GM23248 (cell line): ENCODE data around the gene SLC25A21. TPM values are rescaled to one million over a fixed set of nuclear protein-coding genes. Genes with fewer than 3 reads are reported as not detected.
A peak's percentile ranks its signal among the peaks of the same experiment; 100 is the strongest.
"Not testable (repeated sequence)": the region's sequence is repeated elsewhere in the genome, so short reads cannot be mapped to it uniquely, and the experiment has no call there.

Source experiments
- DNase-seq: peaks from one replicate; pipeline ENCODE4 v3.0.0-alpha.2; 2015
- H2AFZ ChIP-seq: fragments of 200-600 bp; sonication (generic); 2 replicates; pipeline ENCODE4 v1.6.1; 2016; ENCODE audit warnings: antibody characterized with exemption
- H3F3A ChIP-seq: fragments of 200-600 bp; sonication (generic); 2 replicates; pipeline ENCODE4 v1.6.1; 2016; ENCODE audit warnings: mild to moderate bottlenecking, antibody characterized with exemption, mixed run types; ENCODE audit not compliant: insufficient read depth
- H3K27ac ChIP-seq: fragments of 200-600 bp; sonication (generic); 2 replicates; pipeline ENCODE4 v1.5.1; 2016; ENCODE audit warnings: mild to moderate bottlenecking
- H3K27me3 ChIP-seq: fragments of 200-600 bp; sonication (generic); replicated peaks from 2 replicates; pipeline ENCODE4 v1.6.1; 2016; ENCODE audit warnings: mild to moderate bottlenecking; ENCODE audit not compliant: insufficient read depth
- H3K36me3 ChIP-seq: fragments of 200-600 bp; sonication (generic); 2 replicates; pipeline ENCODE4 v1.6.1; 2016; ENCODE audit warnings: low read depth, mild to moderate bottlenecking
- H3K4me1 ChIP-seq: fragments of 200-600 bp; sonication (generic); 2 replicates; pipeline ENCODE4 v1.6.1; 2016; ENCODE audit warnings: mild to moderate bottlenecking; ENCODE audit not compliant: insufficient read depth
- H3K4me2 ChIP-seq: fragments of 200-600 bp; sonication (generic); one replicate; pipeline ENCODE4 v1.6.1; 2016; ENCODE audit warnings: mild to moderate bottlenecking; ENCODE audit not compliant: unreplicated experiment
- H3K4me3 ChIP-seq: fragments of 200-600 bp; sonication (generic); 2 replicates; pipeline ENCODE4 v1.5.1; 2016; ENCODE audit warnings: mild to moderate bottlenecking
- H3K79me2 ChIP-seq: fragments of 200-600 bp; sonication (generic); 2 replicates; pipeline ENCODE4 v1.6.1; 2016; ENCODE audit warnings: mild to moderate bottlenecking; ENCODE audit not compliant: insufficient read depth
- H3K9ac ChIP-seq: fragments of 200-600 bp; sonication (generic); 2 replicates; pipeline ENCODE4 v1.6.1; 2016; ENCODE audit warnings: mild to moderate bottlenecking
- H3K9me2 ChIP-seq: fragments of 200-600 bp; sonication (generic); 2 replicates; pipeline ENCODE4 v1.6.1; 2016; ENCODE audit warnings: mixed run types, mild to moderate bottlenecking, moderate library complexity; ENCODE audit not compliant: insufficient read depth
- H3K9me3 ChIP-seq: fragments of 200-600 bp; sonication (generic); one replicate; pipeline ENCODE4 v1.6.1; 2017; ENCODE audit warnings: low read depth
- H4K20me1 ChIP-seq: fragments of 200-600 bp; sonication (generic); 2 replicates; pipeline ENCODE4 v1.6.0; 2016; ENCODE audit not compliant: insufficient read depth
- EZH2 ChIP-seq: fragments of 200-600 bp; sonication (generic); IDR thresholded peaks from 2 replicates; pipeline ENCODE4 v1.6.1; 2018; ENCODE audit warnings: antibody characterized with exemption, mild to moderate bottlenecking; ENCODE audit not compliant: insufficient read depth, poor library complexity, severe bottlenecking
- EZH2phosphoT487 ChIP-seq: fragments of 200-600 bp; sonication (generic); IDR thresholded peaks from 2 replicates; pipeline ENCODE4 v1.6.1; 2018; ENCODE audit warnings: antibody characterized with exemption, moderate library complexity, mild to moderate bottlenecking, low read depth; ENCODE audit not compliant: insufficient read depth
- WGBS, 2 experiments: methylation state at CpG; one replicate each; pipeline ENCODE4 v1.1.6; 2015 to 2017; ENCODE audit warnings: low lambda C conversion rate in 2 of 2, low coverage in 1 of 2; ENCODE audit errors: missing lambda C conversion rate in 2 of 2; 5-methylcytosine and 5-hydroxymethylcytosine counted together
- in situ Hi-C: fragments of 300-500 bp; cut with MboI; formaldehyde crosslinking; loops from 2 replicates; pipeline ENCODE4 v1.15.0; 2020
- polyA plus RNA-seq: library from polyadenylated mRNA; unstranded; fragments of >200 nt; fragmentation: Nextera tagmentation; extraction: Ambion mirVana; gene quantifications from 2 replicates; pipeline ENCODE4 v1.2.1, GENCODE V29; 2016
- total RNA-seq: library from RNA; depleted of rRNA; stranded (reverse); fragments of >200 nt; shearing (Covaris generic); gene quantifications from 2 replicates; pipeline ENCODE4 v1.2.3, GENCODE V29; 2014

SLC25A21 gene
- total and polyA plus RNA-seq, 2 experiments from 2014 or later, result 0.26 TPM; not detected in 1

- H3K36me3 ChIP-seq, result no peaks in the 10 kb centered on the region
- 85 to 89% methylated on average over 1 of the region's 1 CpG for WGBS, 2 experiments
- H3K9me3 ChIP-seq, result no peaks in the 10 kb centered on the region
- no peak overlapping the region for H2AFZ ChIP-seq
- TF ChIP-seq EZH2phosphoT487, result no peak
- no peak for TF ChIP-seq EZH2
- 0 out of 2 replicates have a peak, but pooled peaks cover under 1% of the 10 kb centered on the region for H3K27me3 ChIP-seq
- no peak overlapping the region for H3K9ac ChIP-seq
- in situ Hi-C loops, result loop anchor here (10.0 kb wide), 1 partner anchor 493 kb away; no protein-coding TSS in a partner anchor
- no peak overlapping the region for H3K4me2 ChIP-seq
- H4K20me1 ChIP-seq, result no peaks in the 10 kb centered on the region
- H3K4me3 ChIP-seq, result no peak overlapping the region
- 0 out of 2 replicates have a peak, but pooled peaks cover 8% of the 10 kb centered on the region for H3F3A ChIP-seq
- H3K4me1 ChIP-seq, result no peaks in the 10 kb centered on the region
- H3K9me2 ChIP-seq, result no peaks in the 10 kb centered on the region
- no peaks in the 10 kb centered on the region for H3K79me2 ChIP-seq
- H3K27ac ChIP-seq, result no peak overlapping the region
- peak; percentile 21 for DNase-seq
These were observed 25.0 kb downstream of the SLC25A21 start for GRCh38 chr14:37147310-37147880.

- not testable (repeated sequence) for H3K4me3 ChIP-seq, H3K9me3 ChIP-seq, H3K79me2 ChIP-seq, H3K9ac ChIP-seq, H3F3A ChIP-seq, H3K27ac ChIP-seq, H3K27me3 ChIP-seq, H2AFZ ChIP-seq, H3K4me1 ChIP-seq, H3K4me2 ChIP-seq, H4K20me1 ChIP-seq, DNase-seq, H3K36me3 ChIP-seq, H3K9me2 ChIP-seq
- in situ Hi-C loops, result loop anchor here (10.0 kb wide), 1 partner anchor 492 kb away; no protein-coding TSS in a partner anchor
- WGBS, 2 experiments, result 89 to 95% methylated on average over 1 of the region's 1 CpG
These were observed 26.0 kb downstream of the SLC25A21 start for GRCh38 chr14:37146438-37146837.

- TF ChIP-seq EZH2phosphoT487, result no peak
- no peak for TF ChIP-seq EZH2
- DNase-seq, result peak; percentile 31
- Histone ChIP-seq H2AFZ (no peak overlapping the region), H3K36me3 (no peaks in the 10 kb centered on the region), H3K4me2 (no peak overlapping the region), H3K9me3 (no peaks in the 10 kb centered on the region), H3K4me1 (no peaks in the 10 kb centered on the region), H3F3A (0 out of 2 replicates have a peak, but pooled peaks cover 9% of the 10 kb centered on the region), H3K79me2 (no peaks in the 10 kb centered on the region), H3K27ac (no peak overlapping the region), H3K9ac (no peak overlapping the region), H4K20me1 (no peaks in the 10 kb centered on the region), H3K9me2 (no peaks in the 10 kb centered on the region), H3K27me3 (no peaks in the 10 kb centered on the region), H3K4me3 (no peak overlapping the region)
- in situ Hi-C loops, result loop anchor here (10.0 kb wide), 1 partner anchor 491 kb away; no protein-coding TSS in a partner anchor
These were observed 27.0 kb downstream of the SLC25A21 start for GRCh38 chr14:37145395-37145794.

GRCh38 chr14:37144729-37145363, 27.6 kb downstream of the SLC25A21 start:
- no peak overlapping the region for H3K4me2 ChIP-seq
- no peaks in the 10 kb centered on the region for H3K9me3 ChIP-seq
- WGBS, 2 experiments, result 86 to 90% methylated on average over 3 of the region's 3 CpGs
- no peak overlapping the region for H3K4me3 ChIP-seq
- H3K27me3 ChIP-seq, result no peaks in the 10 kb centered on the region
- 0 out of 2 replicates have a peak, but pooled peaks cover 9% of the 10 kb centered on the region for H3F3A ChIP-seq
- no peaks in the 10 kb centered on the region for H3K79me2 ChIP-seq
- H3K27ac ChIP-seq, result no peak overlapping the region
- no peak overlapping the region for H2AFZ ChIP-seq
- H3K9ac ChIP-seq, result no peak overlapping the region
- in situ Hi-C loops, result loop anchor here (10.0 kb wide), 1 partner anchor 490 kb away; no protein-coding TSS in a partner anchor
- no peaks in the 10 kb centered on the region for H3K4me1 ChIP-seq
- no peaks in the 10 kb centered on the region for H4K20me1 ChIP-seq
- TF ChIP-seq EZH2phosphoT487 (no peak), EZH2 (no peak)
- H3K36me3 ChIP-seq, result no peaks in the 10 kb centered on the region
- DNase-seq, result no peak
- H3K9me2 ChIP-seq, result no peaks in the 10 kb centered on the region
